ENCODE data around the gene USP22. TPM values are rescaled to one million over a fixed set of nuclear protein-coding genes. Genes with fewer than 3 reads are reported as not detected.
"Not testable (repeated sequence)": the region's sequence is repeated elsewhere in the genome, so short reads cannot be mapped to it uniquely, and the experiment has no call there.

USP22 gene
- total and polyA plus RNA-seq, 4 donors = 33.3 to 180 (median 112) TPM

DNA sequence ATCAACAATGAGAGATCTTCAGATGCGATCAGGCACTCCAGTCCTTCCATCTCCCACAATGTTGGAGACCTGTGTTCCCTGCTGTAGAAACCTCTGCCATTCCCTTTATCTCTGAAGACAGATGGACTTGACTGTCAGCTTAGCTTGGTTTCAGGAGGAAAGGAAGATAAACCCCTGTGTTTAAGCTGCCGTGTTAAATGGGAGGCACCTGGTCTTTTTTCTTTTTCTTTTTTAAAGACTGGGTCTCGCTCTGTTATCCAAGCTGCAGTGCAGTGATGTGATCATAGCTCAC is 63.1 kb downstream of the USP22 start:
- DNase-seq = no peak
- TF ChIP-seq, protein P1, sequence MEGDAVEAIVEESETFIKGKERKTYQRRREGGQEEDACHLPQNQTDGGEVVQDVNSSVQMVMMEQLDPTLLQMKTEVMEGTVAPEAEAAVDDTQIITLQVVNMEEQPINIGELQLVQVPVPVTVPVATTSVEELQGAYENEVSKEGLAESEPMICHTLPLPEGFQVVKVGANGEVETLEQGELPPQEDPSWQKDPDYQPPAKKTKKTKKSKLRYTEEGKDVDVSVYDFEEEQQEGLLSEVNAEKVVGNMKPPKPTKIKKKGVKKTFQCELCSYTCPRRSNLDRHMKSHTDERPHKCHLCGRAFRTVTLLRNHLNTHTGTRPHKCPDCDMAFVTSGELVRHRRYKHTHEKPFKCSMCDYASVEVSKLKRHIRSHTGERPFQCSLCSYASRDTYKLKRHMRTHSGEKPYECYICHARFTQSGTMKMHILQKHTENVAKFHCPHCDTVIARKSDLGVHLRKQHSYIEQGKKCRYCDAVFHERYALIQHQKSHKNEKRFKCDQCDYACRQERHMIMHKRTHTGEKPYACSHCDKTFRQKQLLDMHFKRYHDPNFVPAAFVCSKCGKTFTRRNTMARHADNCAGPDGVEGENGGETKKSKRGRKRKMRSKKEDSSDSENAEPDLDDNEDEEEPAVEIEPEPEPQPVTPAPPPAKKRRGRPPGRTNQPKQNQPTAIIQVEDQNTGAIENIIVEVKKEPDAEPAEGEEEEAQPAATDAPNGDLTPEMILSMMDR (IDR thresholded peaks at IDR 0.05; ENCODE audit: control extremely low read depth, extremely low read depth) = no peak
- H3K4me3 ChIP-seq = no peak overlapping the region

DNA sequence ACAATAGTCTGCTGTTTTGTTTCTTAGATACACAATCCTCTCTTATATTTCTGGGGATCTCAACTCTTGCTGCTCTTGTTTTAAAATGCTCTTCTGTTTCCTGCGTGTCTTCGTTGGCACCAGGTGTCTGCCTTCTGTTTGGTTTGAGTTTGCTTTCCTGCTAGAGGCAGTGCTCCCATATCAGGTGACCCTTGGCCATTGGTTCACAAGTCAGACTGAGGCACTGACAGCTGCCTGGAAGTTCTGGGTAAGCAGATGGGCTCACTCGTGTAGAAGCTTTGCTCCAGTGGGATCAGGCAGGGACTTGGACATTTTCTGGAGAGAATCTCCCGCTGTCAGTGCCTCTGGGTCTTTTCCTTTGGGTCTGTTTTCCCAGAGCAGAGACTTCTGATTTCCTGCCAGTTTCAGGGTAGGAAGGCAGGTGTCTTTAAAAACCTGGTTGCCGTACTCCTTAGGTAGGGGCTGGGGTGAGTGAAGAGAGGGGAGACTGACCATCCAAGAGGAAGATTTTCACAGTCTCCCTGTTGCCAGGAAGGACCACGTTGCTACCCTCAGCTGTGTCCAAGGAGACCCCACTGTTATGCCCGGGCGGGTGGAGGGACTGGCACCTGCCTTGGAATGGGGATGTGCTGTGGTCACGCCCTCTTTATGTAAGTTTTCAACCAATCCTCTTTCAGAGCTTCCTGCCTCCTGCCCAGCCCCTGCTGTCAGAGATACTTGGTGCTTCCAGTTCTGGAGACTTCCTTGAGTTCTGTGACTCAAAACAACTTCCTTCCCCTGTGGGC is 63.6 kb downstream of the USP22 start:
- H3K9ac ChIP-seq (ENCODE audit: insufficient read depth in 1 of 2, low read length in 2 of 2); H3K36me3 ChIP-seq (ENCODE audit: control insufficient read depth in 4 of 4, insufficient read depth in 4 of 4, low read length in 4 of 4); H3K27me3 ChIP-seq (ENCODE audit: control insufficient read depth in 3 of 3, insufficient read depth in 3 of 3, low read length in 2 of 3); H3K27ac ChIP-seq (ENCODE audit: low read depth in 1 of 2, low read length in 1 of 2); H3K4me1 ChIP-seq (ENCODE audit: control insufficient read depth in 5 of 5, insufficient read depth in 5 of 5, low read length in 5 of 5); H3K9me3 ChIP-seq (ENCODE audit: control insufficient read depth in 4 of 4, insufficient read depth in 3 of 4, low read length in 3 of 4); H3K4me3 ChIP-seq; DNase-seq; ATAC-seq (ENCODE audit: insufficient read depth, low FRiP score): not testable (repeated sequence)
- WGBS, 2 donors = 56 to 69% methylated on average over 9 of the region's 9 CpGs

More for the DNA sequence above, 63.1 kb downstream of the USP22 start:
- 32 to 51% methylated on average over 3 of the region's 3 CpGs for WGBS, 2 donors
- H3K36me3 ChIP-seq (ENCODE audit: control insufficient read depth in 4 of 4, insufficient read depth in 4 of 4, low read length in 4 of 4) = no peaks in the 10 kb centered on the region
- no peak overlapping the region for H3K9ac ChIP-seq (ENCODE audit: insufficient read depth in 1 of 2, low read length in 2 of 2)
- H3K4me1 ChIP-seq (ENCODE audit: control insufficient read depth in 5 of 5, insufficient read depth in 5 of 5, low read length in 5 of 5) = no peaks in the 10 kb centered on the region
- H3K27me3 ChIP-seq (ENCODE audit: control insufficient read depth in 3 of 3, insufficient read depth in 3 of 3, low read length in 2 of 3) = no peaks in the 10 kb centered on the region
- H3K9me3 ChIP-seq (ENCODE audit: control insufficient read depth in 4 of 4, insufficient read depth in 3 of 4, low read length in 3 of 4) = no peaks in the 10 kb centered on the region
- H3K27ac ChIP-seq (ENCODE audit: low read depth in 1 of 2, low read length in 1 of 2) = no peak overlapping the region
- ATAC-seq (ENCODE audit: insufficient read depth, low FRiP score) = no peak

DNA sequence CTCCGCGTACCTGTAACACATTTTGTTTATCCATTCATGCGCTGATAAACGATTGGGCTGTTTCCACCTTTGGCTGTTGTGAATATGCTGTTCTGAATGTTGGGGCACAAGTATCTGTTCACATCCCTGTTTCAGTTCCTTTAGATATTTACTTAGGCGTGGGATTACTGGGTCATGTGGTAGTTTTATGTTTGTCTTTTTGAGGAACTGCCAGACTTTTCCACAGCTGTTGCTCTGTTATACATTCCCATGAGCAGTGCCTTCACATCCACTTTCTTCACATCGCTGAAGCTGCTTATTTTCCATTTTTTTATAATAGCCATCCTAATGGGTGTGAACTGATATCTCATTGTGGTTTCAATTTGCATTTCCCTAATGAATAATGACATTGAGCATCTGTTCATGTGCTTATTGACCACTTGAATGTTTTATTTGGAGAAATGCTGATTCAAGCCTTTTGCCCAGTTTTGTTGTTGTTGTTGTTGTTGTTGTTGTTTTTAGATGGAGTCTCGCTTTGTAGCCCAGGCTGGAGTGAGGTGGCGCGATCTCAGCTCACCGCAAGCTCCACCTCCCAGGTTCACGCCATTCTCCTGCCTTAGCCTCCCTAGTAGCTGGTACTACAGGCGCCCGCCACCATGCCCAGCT is 65.1 kb downstream of the USP22 start:
- not testable (repeated sequence) for H3K27ac ChIP-seq (ENCODE audit: low read depth in 1 of 2, low read length in 1 of 2); H3K27me3 ChIP-seq (ENCODE audit: control insufficient read depth in 3 of 3, insufficient read depth in 3 of 3, low read length in 2 of 3); H3K4me1 ChIP-seq (ENCODE audit: control insufficient read depth in 5 of 5, insufficient read depth in 5 of 5, low read length in 5 of 5); H3K9me3 ChIP-seq (ENCODE audit: control insufficient read depth in 4 of 4, insufficient read depth in 3 of 4, low read length in 3 of 4); H3K4me3 ChIP-seq; H3K9ac ChIP-seq (ENCODE audit: insufficient read depth in 1 of 2, low read length in 2 of 2); H3K36me3 ChIP-seq (ENCODE audit: control insufficient read depth in 4 of 4, insufficient read depth in 4 of 4, low read length in 4 of 4); ATAC-seq (ENCODE audit: insufficient read depth, low FRiP score)
- WGBS, 2 donors = 85 to 88% methylated on average over 13 of the region's 13 CpGs
- peak in 2 of 3 donors; percentile 39 to 56 for DNase-seq

DNA sequence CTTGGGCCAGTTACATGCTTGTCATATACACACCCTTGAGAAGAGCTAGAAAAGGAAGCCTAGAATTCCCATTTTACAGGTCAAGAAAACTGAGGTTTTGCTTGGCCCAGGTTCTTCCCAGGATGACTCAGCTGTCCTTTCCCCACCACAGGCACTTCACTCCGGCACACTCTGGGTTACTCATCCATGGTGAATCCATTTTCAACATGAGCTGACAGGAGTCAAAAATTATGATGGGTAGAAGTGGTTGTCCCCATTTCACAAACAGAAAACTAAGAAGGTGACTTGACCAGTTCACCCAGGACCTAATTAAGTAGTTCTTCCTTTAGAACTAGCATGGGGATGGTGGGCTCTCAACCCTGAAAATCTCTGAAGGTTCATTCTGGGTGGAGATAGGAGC is 67.2 kb downstream of the USP22 start:
- no peak for ATAC-seq (ENCODE audit: insufficient read depth, low FRiP score)
- no peaks in the 10 kb centered on the region for H3K27me3 ChIP-seq (ENCODE audit: control insufficient read depth in 3 of 3, insufficient read depth in 3 of 3, low read length in 2 of 3)
- no peaks in the 10 kb centered on the region for H3K36me3 ChIP-seq (ENCODE audit: control insufficient read depth in 4 of 4, insufficient read depth in 4 of 4, low read length in 4 of 4)
- H3K4me3 ChIP-seq = no peak overlapping the region
- 68 to 84% methylated on average over 1 of the region's 1 CpG for whole genome bisulfite sequencing, 2 donors
- no peaks in the 10 kb centered on the region for H3K9me3 ChIP-seq (ENCODE audit: control insufficient read depth in 4 of 4, insufficient read depth in 3 of 4, low read length in 3 of 4)
- H3K27ac ChIP-seq (ENCODE audit: low read depth in 1 of 2, low read length in 1 of 2) = no peak overlapping the region
- TF ChIP-seq, protein P1 (IDR thresholded peaks at IDR 0.05; ENCODE audit: control extremely low read depth, extremely low read depth) = no peak
- H3K9ac ChIP-seq (ENCODE audit: insufficient read depth in 1 of 2, low read length in 2 of 2) = no peak overlapping the region
- no peaks in the 10 kb centered on the region for H3K4me1 ChIP-seq (ENCODE audit: control insufficient read depth in 5 of 5, insufficient read depth in 5 of 5, low read length in 5 of 5)
- DNase-seq = no peak
